Keratinocyte (primary cell): Measurements from ENCODE around the gene TNFSF8. TPM values are rescaled to one million over a fixed set of nuclear protein-coding genes. Genes with fewer than 3 reads are reported as not detected.

ENCODE experiments used
- DNase-seq: peaks from one replicate; pipeline ENCODE4 v3.0.0-alpha.2; 2011; ENCODE audit warnings: low read depth, missing footprints, low spot score
- FAIRE-seq: peaks from 2 replicates; lab custom pipeline; 2011; peaks lifted over from hg19 to GRCh38; lab: Jason Lieb, UNC
- H2AFZ ChIP-seq: 2 replicates; pipeline ENCODE4 v1.6.0; 2012; ENCODE audit warnings: low read length, control low read depth, inconsistent platforms; ENCODE audit not compliant: control insufficient read depth
- H3K27ac ChIP-seq: 2 replicates; pipeline ENCODE4 v1.5.1; 2011; ENCODE audit warnings: low read length; ENCODE audit not compliant: control insufficient read depth, insufficient read depth
- H3K27me3 ChIP-seq: 3 replicates; pipeline ENCODE4 v1.6.0; 2011; ENCODE audit warnings: low read length; ENCODE audit not compliant: control insufficient read depth, insufficient read depth; ENCODE audit errors: extremely low read depth
- H3K36me3 ChIP-seq, 2 experiments: 2 replicates in 1 of 2; 3 replicates in 1 of 2; pipeline ENCODE4 v1.5.1; 2011; ENCODE audit warnings: low read length in 2 of 2, mild to moderate bottlenecking in 1 of 2; ENCODE audit not compliant: control insufficient read depth in 2 of 2, insufficient read depth in 2 of 2; ENCODE audit errors: extremely low read depth in 1 of 2
- H3K4me1 ChIP-seq: 3 replicates; pipeline ENCODE4 v1.5.1; 2011; ENCODE audit warnings: low read length; ENCODE audit not compliant: control insufficient read depth, insufficient read depth; ENCODE audit errors: extremely low read depth
- H3K4me2 ChIP-seq: 3 replicates; pipeline ENCODE4 v1.6.0; 2011; ENCODE audit warnings: low read depth, low read length; ENCODE audit not compliant: control insufficient read depth, insufficient read depth; ENCODE audit errors: extremely low read depth
- H3K4me3 ChIP-seq, 3 experiments: fragments of 200-600 bp in 1 of 3; sonication (generic) in 1 of 3; 2 replicates in 2 of 3; 3 replicates in 1 of 3; pipeline ENCODE4 v1.5.1; 2011 to 2016; ENCODE audit warnings: low read length in 3 of 3, mild to moderate bottlenecking in 3 of 3, control low read depth in 2 of 3, inconsistent platforms in 1 of 3, low read depth in 1 of 3, mixed read lengths in 1 of 3, mixed run types in 1 of 3, moderate library complexity in 1 of 3; ENCODE audit not compliant: control insufficient read depth in 2 of 3, insufficient read depth in 2 of 3; ENCODE audit errors: extremely low read depth in 1 of 3
- H3K79me2 ChIP-seq: 2 replicates; pipeline ENCODE4 v1.6.0; 2012; ENCODE audit warnings: low read length; ENCODE audit not compliant: control insufficient read depth, insufficient read depth
- H3K9ac ChIP-seq: 3 replicates; pipeline ENCODE4 v1.6.0; 2011; ENCODE audit warnings: low read length; ENCODE audit not compliant: control insufficient read depth, insufficient read depth; ENCODE audit errors: extremely low read depth
- H3K9me1 ChIP-seq: 3 replicates; pipeline ENCODE4 v1.6.0; 2011; ENCODE audit warnings: low read length; ENCODE audit not compliant: control insufficient read depth, insufficient read depth; ENCODE audit errors: extremely low read depth
- H3K9me3 ChIP-seq: 2 replicates; pipeline ENCODE4 v1.5.1; 2012; ENCODE audit warnings: low read depth, low read length; ENCODE audit not compliant: control insufficient read depth
- H4K20me1 ChIP-seq: 3 replicates; pipeline ENCODE4 v1.6.0; 2011; ENCODE audit warnings: low read length; ENCODE audit not compliant: control insufficient read depth, insufficient read depth; ENCODE audit errors: extremely low read depth
- EZH2 ChIP-seq: IDR thresholded peaks from one replicate; pipeline ENCODE4 v1.6.1; 2012; ENCODE audit warnings: inconsistent platforms, mild to moderate bottlenecking, low read length, moderate library complexity
- dilution Hi-C: fragments of 300-500 bp; cut with MboI; formaldehyde crosslinking; loops from one replicate; pipeline ENCODE4 v1.7.0; 2020; ENCODE audit warnings: low sequenced_read_pairs; ENCODE audit not compliant: extremely low pct_ligation_motif_present
- polyA plus RNA-seq, 5 experiments: library from polyadenylated mRNA; depleted of rRNA in 3 of 5; stranded (reverse) in 3 of 5; stranded (forward) in 1 of 5; unstranded in 1 of 5; fragments of >200 nt; gene quantifications; 1 replicate in 1 of 5; 2 replicates in 3 of 5; 3 replicates in 1 of 5; pipeline versions ENCODE4 v1.2.1 to v1.2.3, GENCODE V29; 2011 to 2012; ENCODE audit warnings: missing spikeins in 2 of 5, low read depth in 1 of 5, low replicate concordance in 1 of 5
- TF ChIP-seq, protein P1 (sequence below), 3 experiments: IDR thresholded peaks in 1 of 3; conservative IDR thresholded peaks in 1 of 3; optimal IDR thresholded peaks in 1 of 3; 2 replicates in 2 of 3; 3 replicates in 1 of 3; pipeline versions ENCODE3 to v1.5.1; 2011; ENCODE audit warnings: low read length in 3 of 3, mild to moderate bottlenecking in 3 of 3, moderate library complexity in 2 of 3, control low read depth in 1 of 3, inconsistent platforms in 1 of 3; ENCODE audit not compliant: insufficient read depth in 2 of 3; ENCODE audit errors: extremely low read depth in 1 of 3

The TNFSF8 gene
- polyA plus RNA-seq, 1 donor (not counting 4 experiments of a cell fraction or from before 2014, with no cell fraction given), result not detected

DNA sequence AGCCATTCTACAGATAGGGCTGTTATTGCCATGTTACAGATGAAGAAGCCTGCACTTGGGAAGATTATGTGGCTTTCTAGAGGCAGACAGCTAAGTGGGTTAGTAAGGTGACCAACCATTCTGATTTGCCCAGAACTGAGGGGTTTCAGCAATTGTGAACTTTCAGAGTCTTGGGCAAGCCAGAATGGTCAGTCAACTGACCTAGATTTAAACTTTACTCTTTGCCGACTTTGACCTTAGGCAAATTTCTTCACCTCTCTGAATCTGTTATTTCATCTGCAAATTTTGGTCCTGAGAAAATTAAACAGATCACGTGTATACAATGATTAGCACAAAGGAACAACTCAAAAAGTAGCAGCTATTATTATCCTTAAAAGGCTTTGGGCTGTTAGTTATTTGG is 20.4 kb upstream of the TNFSF8 start:
- no peaks in the 10 kb centered on the region for H3K79me2 ChIP-seq
- FAIRE-seq, result no peak

DNA sequence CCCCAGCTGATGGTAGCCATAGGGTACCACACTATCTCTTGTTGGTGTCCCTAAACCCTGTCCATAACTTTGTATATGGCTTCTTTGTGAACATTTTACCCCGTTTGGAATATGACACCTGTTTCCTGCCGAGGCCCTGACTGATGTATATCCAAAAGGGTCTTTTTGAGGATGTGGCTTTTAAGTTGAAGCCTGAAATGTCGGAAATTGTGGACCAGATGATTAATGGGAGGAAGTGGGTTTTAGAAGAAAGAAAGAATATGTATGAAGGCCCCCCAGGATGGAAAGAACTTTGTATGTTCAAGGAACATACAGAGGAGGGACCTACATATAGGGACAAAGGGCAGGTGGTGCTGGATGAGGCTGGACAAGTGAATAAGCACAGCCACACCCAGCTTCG is 16.7 kb upstream of the TNFSF8 start:
- dilution Hi-C loops, result no loop called here
- no peak overlapping the region for H3K4me2 ChIP-seq
- FAIRE-seq, result no peak
- no peaks in the 10 kb centered on the region for H3K9me1 ChIP-seq
- H3K27ac ChIP-seq, result no peak overlapping the region
- H3K9ac ChIP-seq, result no peak overlapping the region
- H3K36me3 ChIP-seq, result no peaks in the 10 kb centered on the region
- no peak overlapping the region for H3K4me3 ChIP-seq
- no peaks in the 10 kb centered on the region for H3K79me2 ChIP-seq
- no peaks in the 10 kb centered on the region for H4K20me1 ChIP-seq
- no peaks in the 10 kb centered on the region for H3K4me1 ChIP-seq
- no peaks in the 10 kb centered on the region for H3K27me3 ChIP-seq
- H3K9me3 ChIP-seq, result no peaks in the 10 kb centered on the region
- DNase-seq, result no peak
- H2AFZ ChIP-seq, result no peak overlapping the region
- TF ChIP-seq EZH2, result no peak
- TF ChIP-seq, protein P1, sequence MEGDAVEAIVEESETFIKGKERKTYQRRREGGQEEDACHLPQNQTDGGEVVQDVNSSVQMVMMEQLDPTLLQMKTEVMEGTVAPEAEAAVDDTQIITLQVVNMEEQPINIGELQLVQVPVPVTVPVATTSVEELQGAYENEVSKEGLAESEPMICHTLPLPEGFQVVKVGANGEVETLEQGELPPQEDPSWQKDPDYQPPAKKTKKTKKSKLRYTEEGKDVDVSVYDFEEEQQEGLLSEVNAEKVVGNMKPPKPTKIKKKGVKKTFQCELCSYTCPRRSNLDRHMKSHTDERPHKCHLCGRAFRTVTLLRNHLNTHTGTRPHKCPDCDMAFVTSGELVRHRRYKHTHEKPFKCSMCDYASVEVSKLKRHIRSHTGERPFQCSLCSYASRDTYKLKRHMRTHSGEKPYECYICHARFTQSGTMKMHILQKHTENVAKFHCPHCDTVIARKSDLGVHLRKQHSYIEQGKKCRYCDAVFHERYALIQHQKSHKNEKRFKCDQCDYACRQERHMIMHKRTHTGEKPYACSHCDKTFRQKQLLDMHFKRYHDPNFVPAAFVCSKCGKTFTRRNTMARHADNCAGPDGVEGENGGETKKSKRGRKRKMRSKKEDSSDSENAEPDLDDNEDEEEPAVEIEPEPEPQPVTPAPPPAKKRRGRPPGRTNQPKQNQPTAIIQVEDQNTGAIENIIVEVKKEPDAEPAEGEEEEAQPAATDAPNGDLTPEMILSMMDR (optimal IDR thresholded peaks at IDR 0.05 in 1 of 3, IDR thresholded peaks at IDR 0.05 in 1 of 3, conservative IDR thresholded peaks at IDR 0.05 in 1 of 3; ENCODE audit: extremely low read depth in 1 of 3, insufficient read depth in 2 of 3, low read length in 3 of 3), result no peak

More for the DNA sequence above, 20.4 kb upstream of the TNFSF8 start:
- Histone ChIP-seq H3K9me1 (no peaks in the 10 kb centered on the region), H3K27me3 (no peaks in the 10 kb centered on the region), H3K4me2 (no peak overlapping the region), H3K4me3 (no peak overlapping the region), H3K4me1 (peaks cover 8% of the 10 kb centered on the region), H2AFZ (no peak overlapping the region), H3K27ac (no peak overlapping the region), H4K20me1 (no peaks in the 10 kb centered on the region), H3K9me3 (no peaks in the 10 kb centered on the region), H3K36me3 (no peaks in the 10 kb centered on the region), H3K9ac (no peak overlapping the region)
- DNase-seq, result no peak
- dilution Hi-C loops, result no loop called here
- TF ChIP-seq, protein P1 (optimal IDR thresholded peaks at IDR 0.05 in 1 of 3, IDR thresholded peaks at IDR 0.05 in 1 of 3, conservative IDR thresholded peaks at IDR 0.05 in 1 of 3; ENCODE audit: extremely low read depth in 1 of 3, insufficient read depth in 2 of 3, low read length in 3 of 3), result no peak
- TF ChIP-seq EZH2, result no peak
